ENCODE results near the gene CCL21.

Gene CCL21

GRCh38 chr9:34707130-34707529 is 2.8 kb downstream of the CCL21 start:
- DNase-seq (ENCODE audit: low spot score), result no peak

- peak; percentile 70 for DNase-seq (ENCODE audit: low spot score)
Observed at GRCh38 chr9:34701769-34702736, 7.9 kb downstream of the CCL21 start.

DNA sequence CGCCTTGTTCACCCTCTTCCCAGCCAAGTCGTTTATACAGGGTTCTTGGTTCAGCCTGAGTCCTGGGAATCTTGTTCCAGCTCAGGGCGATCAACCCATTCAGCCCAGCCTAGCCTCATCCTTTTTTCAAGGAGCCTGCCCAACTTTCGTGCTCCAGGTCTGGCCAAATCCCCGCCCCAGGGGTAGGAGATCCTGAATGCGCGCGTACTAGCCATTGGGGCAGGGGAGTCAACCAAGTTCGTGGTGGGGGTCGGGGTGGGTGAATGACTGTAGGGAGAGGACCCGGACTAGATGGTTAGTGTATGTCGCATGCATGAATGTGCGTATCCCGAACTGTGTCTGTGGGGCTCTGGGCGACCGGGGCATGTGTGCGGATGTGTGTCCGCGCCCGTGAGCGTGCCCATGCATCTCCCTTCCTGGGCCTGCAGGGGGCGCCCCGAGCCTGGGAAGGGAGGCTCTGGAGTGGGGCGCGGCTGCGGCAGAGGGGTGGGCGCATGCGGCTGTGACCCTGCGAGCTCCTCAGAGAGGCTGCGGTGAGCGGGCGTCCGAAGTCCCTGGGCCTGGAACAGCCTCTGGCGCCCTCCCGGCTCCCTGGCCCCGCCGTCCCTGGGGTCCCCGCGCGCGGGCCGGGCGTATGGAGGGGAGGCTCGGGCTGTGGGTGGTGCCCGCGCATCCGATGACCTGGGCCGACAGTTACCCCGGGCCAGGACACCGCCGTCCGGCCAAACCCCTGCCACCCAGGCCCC is 8.7 kb downstream of the CCL21 start:
- peak; percentile 36 for DNase-seq (ENCODE audit: low spot score)

DNA sequence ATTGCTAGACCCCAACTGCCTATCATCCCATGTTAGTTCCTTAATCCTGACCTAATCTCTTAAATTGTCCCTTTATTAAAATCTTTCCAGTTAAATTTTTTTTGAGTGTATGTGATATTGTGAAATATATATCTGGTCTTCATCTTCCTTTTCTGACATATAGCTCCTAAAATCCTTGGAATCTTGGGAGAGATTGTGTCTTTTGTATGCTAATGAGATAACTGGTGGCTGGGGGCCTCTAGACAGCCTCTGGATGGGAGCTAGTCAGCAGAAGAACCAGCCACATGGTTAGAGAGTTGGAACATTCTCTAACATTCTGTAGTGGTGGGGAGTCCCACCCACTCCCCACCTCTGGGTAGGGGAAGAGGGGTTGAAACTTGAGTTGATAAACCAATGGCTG is 15.1 kb downstream of the CCL21 start:
- no peak for DNase-seq (ENCODE audit: low spot score)

DNA sequence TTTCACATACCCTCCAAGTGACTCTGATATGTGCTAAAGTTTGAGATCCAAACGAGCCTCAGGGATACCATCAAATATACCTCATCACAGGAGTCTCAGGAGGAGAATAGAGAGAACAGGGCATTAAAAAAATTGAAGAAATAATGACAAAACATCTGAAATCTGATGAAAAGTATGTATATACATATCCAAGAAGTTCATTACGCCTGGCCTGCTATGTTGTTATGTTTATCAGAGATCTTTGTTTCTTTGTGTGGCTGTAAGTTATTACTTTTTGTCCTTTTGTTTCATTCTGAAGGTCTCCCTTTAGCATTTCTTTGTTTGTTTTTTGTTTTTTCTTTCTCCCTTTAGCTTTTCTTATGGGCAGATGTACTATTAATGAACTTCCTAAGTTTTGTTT is 16.4 kb downstream of the CCL21 start:
- DNase-seq (ENCODE audit: low spot score), result no peak

DNA sequence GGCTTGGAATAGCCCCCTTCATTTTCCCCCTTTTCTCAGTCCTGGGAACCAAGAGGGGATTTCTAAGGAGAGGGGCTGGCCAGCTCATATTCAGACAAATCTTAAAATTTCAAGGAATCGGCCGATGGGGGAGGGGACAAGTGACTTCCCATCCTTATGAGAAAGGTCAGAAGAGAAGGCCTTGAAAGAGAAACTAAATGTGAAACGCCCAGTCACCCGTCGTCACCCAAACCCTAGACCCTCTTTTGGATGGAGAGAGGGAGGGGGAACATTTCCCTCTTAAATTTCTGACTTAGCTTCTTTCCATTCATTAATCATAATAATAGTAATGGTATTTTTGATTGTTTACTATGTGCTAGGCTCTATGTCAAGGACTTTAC is 18.0 kb downstream of the CCL21 start:
- DNase-seq (ENCODE audit: low spot score), result no peak

DNA sequence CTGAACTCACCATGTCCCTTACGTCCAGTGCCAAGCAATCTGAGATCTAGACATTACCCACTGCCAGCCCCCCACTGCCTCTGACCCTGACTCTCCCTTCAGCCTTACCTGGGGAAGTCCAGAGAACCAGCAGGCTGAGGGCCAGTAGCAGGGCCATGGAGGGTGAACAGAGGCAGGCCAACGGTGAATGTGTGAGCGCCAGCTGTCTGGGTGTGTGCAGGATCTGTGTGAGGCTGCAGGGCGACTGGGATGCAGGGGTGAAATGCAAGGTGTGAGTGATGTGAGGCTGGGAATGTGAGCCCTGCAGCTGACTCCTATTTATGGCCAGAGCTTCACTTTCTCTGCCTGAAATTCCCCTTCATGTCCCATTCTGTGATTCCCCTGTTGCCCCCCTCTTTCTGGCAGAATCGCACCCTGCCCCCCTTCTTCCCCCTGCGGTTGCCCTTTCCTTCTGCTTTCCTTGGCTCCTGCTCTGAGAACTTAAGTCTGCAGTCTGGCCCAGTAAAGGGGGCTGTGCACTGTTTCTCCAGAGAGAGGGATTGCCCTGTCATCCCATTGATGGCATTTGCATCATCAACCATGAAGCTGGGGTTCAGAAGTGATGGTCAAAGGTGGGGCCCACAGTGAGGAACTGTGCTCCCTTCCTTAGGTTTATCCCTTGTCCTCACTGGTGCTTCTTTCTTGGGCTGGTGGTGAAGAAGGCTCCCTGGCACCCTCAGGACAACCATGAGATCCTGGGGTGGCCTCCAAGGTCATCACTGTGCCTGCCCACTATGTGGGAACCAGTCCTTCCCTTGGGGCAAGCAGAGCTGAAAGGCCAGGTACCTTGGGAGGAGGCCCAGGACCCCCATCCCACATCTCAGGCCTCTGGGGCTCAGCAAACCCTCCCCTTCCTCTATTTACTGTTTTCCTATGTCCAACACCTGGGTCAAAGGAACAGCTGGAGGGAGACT is 18.7 kb downstream of the CCL21 start, which contains the start of gene CCL19:
CCL19 (minus strand) TSS at position 294 of the 953 bp plus-strand sequence; CDS start at position 157, 137 bp downstream.
- DNase-seq (ENCODE audit: low spot score), result no peak

DNA sequence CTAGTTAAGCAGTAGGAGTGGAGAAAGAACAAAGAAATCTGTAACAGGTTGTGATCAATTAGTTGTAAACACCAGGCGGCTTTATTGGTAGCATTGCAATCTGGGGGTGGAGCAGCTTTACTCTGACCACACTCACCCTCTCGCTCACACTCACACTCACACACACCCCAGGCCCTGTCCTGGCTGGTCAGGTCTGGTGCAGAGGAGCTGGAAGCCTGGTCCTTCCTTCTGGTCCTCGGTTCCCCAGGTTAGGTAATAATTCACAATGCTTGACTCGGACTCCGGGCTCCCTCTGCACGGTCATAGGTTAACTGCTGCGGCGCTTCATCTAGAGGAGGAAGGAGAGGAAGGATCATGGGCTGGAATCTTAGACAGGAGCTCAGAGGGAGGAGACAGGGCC is 20.4 kb downstream of the CCL21 start:
- no peak for DNase-seq (ENCODE audit: low spot score)

- no peak for DNase-seq (ENCODE audit: low spot score)
Observed at GRCh38 chr9:34689116-34689470, 20.8 kb downstream of the CCL21 start.

DNA sequence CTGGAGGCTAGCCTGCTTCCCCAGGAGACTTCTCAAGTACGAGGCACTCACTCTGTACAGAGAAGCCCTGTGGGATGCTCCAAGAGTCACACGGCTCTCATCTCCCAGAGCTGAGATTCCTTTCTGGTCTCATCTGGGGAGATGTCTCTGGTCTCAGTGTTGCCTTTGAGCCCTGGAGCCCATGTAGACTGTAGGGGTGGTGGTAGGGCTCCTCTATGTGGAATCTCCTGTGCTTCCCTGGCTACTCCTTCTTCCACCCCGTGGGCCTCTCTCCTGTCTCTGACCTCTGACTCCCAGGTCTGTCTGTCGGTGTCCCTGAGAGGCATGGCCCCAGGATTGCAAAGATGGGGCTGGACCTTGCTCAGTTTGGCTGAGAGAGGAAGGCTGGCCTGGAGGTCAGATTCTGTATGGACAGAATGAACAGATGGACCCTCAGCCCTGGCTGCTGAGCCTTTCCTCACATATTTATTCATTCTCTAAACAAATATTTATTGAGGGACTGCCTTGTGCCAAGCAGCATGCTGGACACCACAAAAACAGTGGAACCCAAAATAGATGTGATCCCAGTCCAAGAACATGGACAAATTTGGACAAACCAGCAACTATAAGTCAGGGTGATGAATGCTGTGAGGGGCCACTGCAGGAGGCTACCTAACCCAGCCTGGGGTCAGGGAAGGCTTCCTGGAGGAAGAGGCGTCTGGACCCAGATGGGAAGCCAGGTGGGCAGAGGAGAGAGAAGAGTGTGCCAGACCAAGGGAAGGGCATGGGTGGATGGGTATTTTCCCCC is 21.4 kb downstream of the CCL21 start:
- no peak for DNase-seq (ENCODE audit: low spot score)

DNA sequence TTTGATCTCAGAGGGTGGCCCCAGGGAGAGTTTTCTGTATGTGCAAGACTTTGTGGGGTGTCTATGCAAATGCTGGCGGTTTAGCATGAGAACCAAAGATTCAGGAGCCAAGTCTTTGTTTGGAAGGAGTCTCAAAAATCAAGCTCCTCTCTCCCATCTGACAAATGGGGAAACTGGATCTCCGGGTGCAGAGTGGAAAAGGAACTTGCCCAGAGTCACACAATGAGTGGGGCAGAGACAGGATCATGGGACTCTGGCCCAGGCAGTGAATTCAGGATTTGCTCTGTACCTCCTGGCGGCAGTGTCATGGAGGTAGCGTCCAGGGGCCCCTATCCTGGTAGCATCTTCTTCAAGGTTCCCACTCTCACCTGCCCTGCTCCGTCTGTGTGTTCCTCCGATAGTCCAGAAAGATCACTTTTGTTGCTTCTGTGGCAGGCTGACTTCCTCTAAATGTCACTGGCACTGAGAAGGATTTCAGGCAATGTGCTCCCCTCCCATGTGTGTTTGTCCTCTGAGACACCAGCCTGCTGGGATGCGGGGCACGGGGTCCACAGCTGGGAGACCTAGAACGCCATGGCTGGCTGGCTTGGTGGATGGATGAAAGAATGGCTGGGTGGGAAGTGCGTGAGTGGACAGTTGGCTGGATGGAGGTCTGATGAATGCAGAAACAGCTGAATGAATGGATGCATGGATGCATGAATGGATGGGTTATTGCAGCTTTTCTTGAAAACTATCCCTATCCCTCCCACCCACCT is 22.5 kb downstream of the CCL21 start:
- DNase-seq (ENCODE audit: low spot score), result no peak

DNA sequence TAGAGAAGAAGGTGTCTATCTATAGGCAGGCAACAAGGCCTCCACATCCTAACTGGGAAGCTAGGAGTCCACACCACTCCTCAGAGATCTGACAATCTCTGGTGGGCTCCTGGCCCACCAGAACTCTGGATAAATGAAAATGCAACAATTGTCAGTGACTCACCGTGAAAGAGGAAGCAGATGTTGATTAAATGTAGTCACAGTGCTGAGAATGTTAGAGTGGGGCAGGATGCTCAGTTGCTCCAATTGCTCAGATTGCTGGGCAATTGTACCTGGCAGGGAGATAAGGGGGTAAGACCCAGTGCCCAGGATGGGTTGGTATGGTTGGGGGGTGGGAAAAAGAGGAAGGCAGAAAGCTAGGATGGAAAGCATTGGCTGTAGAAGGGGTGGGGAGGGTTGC is 23.2 kb downstream of the CCL21 start:
- no peak for DNase-seq (ENCODE audit: low spot score)

- no peak for DNase-seq (ENCODE audit: low spot score)
Observed at GRCh38 chr9:34686231-34686630, 23.7 kb downstream of the CCL21 start.

DNA sequence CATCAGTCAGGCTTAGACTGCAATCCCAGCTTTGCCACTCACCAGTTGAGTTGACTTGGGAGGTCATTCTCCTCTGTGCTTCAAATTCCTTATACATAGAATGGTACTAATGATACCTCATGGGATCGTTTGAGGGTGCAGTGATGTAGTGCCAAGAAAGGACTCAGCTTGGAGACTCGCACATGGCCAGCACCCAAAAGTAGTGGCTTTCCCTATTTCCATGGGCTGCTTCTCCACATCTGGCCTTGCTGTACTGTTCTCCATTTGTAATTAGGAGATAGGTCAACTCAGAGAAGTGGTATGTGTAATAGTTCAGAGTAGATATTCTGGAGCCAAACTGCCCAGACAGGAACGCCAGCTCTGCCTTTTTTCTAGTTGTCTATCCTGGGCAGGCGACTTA is 24.3 kb downstream of the CCL21 start:
- no peak for DNase-seq (ENCODE audit: low spot score)

DNA sequence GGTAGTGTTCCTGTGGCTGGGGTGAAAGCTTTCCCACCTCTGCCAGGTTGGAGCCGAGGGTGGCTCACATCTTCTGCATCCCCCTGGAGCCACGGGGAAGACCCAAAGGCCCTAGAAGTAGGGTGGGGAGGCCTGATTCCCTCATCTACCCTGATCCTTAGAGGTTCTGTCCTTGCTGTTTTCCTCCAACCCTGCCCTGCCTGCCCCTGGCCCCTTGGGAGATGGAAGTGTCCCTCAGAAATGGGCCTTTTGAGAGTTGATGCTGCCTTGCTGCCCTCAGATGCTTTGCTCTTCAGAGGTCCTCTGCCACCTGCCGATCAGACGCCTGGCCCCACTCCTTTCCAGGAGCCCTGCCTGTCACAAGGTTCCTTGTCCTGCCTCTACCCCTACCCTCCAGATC is 25.1 kb downstream of the CCL21 start:
- no peak for DNase-seq (ENCODE audit: low spot score)

DNA sequence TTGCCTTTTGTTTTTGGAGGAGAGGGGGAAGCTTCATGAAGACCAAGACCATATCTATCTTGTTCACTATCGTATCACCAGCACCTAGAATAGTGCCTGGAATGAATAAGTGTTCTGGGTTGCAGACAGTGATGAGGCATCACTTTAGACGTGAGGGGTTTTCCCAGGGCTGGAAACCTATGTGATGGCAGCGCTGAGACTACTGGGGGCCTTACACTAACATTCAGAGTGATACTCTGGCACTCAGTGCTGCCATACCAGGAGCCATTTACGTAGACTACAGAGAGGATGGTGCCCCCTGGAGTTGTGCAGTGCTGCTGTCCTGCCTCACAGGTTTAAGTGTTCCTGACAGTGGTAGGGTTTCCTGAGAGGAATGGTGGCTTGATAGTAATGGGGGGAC is 25.8 kb downstream of the CCL21 start:
- DNase-seq (ENCODE audit: low spot score), result no peak

DNA sequence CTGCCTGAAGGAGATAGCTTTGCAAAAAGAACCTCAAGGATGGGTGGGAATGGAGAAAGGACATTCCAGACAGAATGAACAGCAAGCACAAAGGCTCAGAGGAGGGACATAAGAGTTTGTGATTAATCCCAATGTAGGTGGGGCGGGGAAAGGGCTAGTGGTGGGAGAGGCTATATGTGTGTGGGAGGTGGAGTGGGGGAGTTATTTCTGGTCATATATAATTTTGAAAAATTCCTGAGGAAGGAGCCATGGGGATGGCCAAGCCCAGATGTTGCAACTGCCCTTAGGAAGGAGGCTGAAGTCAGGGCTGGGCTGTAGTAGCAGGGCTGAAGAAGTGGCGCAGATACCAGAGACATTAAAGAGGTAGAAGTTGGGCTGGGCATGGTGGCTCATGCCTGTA is 34.1 kb downstream of the CCL21 start:
- no peak for DNase-seq (ENCODE audit: low spot score)

DNA sequence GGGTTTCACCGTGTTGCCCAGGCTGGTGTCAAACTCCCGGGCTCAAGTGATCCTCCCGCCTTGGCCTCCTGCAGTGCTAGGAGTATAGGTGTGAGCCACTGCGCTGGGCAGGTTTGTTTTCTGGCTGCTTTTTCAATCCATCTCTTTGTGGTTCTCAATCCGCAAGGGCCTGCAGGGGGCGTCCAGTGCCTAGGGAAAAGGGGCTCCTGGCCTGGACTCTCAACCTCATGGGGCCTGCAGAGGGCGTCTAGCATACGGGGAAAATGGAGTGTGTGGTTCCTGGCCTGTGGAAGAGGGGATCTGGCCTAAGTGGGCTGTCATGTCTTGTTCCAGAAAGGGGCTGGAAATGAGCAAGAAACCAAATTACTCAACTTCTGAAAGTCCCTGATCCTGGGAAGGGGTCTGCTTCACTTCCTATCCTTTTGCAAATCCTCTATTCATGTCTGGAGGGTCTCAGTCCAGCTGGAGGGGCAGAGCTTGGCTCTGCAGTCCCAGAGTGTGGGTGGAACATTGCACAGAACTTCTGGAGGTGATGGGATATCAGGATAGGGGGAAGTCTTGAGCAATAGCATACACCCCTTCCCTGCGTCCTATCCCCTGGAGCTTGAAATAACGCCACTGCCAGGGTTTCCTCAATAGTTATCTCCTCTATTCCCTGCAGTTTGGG is 34.8 kb downstream of the CCL21 start:
- peak; percentile 87 for DNase-seq (ENCODE audit: low spot score)

- no peak for DNase-seq (ENCODE audit: low spot score)
Observed at GRCh38 chr9:34674440-34674839, 35.5 kb downstream of the CCL21 start.

GRCh38 chr9:34671307-34671706 is 38.6 kb downstream of the CCL21 start:
- DNase-seq (ENCODE audit: low spot score), result no peak

All from NAMALWA (cell line).